ENCODE results near the gene MYO1E.
A peak's percentile ranks its signal among the peaks of the same experiment; 100 is the strongest.
"Not testable (repeated sequence)": the region's sequence is repeated elsewhere in the genome, so short reads cannot be mapped to it uniquely, and the experiment has no call there.

MYO1E gene

GRCh38 chr15:59290295-59291212 lies 82.1 kb downstream of the MYO1E start:
- DNase-seq, result peak; percentile 59

GRCh38 chr15:59289574-59289973 lies 83.1 kb downstream of the MYO1E start:
- no peak for DNase-seq

DNA sequence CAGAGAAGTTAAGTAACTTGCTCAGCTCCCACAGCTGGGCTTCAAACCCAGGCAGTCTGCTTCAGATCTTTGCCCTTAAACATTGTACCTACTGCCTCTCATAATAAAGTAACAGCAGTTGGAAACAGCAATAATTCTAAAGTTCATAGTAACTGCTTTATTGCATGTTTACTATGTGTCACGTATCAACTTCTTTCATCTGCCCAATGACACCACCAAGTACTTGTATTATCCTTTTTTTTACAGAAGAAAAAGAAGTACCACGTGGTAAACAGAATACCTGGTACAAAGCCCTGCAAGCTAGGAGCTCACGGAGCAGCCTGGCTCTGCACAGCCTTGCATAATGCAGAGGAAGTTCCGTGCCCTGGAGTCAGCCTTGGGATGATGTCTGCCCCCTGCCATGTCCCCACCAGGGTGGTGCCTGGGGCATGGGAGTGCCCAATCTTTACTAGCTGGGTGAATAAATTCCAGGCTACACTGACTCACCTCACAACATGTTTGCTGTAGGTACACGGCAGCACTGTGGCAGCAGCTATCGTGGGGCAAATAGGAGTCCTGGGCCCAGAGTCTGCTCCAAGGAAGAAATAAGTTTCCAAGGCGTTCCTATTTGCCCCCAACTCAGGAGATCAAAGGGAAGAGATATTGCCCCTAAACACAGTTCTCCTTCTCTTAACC lies 88.8 kb downstream of the MYO1E start:
- no peak for DNase-seq

GRCh38 chr15:59282515-59283337 lies 89.9 kb downstream of the MYO1E start:
- no peak for DNase-seq

DNA sequence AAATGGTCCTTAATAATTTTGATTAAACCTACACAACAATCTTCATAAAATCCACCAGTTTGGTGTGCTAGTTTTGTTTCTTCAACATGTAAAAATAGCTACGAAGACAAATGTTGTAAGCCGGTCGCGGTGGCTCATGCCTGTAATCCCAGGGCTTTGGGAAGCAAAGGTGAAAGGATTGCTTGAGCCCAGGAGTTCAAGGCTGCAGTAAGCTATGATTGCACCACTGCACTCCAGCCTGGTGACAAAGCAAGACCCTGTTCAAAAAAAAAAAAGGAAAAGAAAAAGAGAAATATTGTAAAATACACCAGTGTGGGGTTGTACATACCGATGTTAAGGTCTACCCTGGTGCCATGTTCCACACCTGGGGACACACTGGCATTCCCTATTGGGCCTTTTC lies 91.0 kb downstream of the MYO1E start:
- no peak for DNase-seq

DNA sequence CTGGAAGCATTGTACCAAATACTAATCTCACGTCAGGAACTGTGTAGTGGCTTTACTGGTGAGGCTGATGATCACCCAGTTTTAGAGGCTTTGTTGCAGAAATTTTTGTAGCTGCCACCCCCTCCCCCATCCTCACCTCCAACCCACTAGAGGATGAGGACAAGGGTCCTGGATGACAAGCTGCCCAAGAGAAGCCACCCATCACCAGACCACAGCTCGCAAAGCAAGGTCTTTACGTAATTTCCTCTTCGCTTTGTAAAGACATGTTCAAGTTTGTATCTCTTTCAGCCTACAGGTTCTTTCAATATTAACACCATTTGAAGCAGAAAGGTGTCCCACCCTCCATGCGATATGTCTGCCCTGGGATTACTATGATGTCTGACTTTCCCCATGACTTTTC lies 91.8 kb downstream of the MYO1E start:
- peak; percentile 27 for DNase-seq

DNA sequence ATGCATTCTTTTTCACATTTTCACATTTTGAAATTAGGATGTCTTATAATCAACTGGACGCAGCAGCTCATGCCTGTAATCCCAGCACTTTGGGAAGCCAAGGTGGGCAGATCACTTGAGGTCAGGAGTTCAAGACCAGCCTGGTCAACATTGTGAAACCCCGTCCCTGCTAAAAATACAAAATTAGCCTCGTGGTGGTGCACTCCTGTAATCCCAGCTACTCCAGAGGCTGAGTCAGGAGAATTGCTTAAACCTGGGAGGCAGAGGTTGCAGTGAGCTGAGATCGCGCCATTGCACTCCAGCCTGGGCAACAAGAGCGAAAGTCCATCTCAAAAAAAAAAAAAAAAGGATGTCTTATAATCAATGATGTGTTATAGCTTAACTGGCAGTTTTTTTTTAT lies 92.4 kb downstream of the MYO1E start:
- not testable (repeated sequence) for DNase-seq

- DNase-seq, result no peak
Measured at GRCh38 chr15:59279023-59279422, 93.6 kb downstream of the MYO1E start.

DNA sequence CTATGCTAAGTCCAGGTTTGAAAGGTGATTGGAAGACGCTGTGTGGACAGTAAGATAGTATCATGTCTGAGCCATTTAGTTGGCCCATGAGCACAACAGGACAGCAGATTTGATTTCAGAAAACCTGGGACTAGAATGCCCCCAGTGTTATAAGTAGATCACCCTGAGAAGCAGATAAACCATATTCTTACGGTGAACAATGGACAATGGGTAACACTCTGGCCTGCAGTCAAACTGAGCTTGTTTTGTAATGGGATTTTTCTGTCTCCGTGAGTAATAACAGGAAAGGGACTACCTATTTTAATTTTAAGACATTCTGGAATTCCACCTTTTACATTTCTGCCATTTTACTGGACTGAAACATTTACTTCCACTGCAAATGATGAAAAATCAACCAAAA lies 94.6 kb downstream of the MYO1E start:
- DNase-seq, result no peak

- no peak for DNase-seq
Measured at GRCh38 chr15:59276225-59277178, 96.2 kb downstream of the MYO1E start.

- peak; percentile 64 for DNase-seq
Measured at GRCh38 chr15:59274126-59274970, 98.3 kb downstream of the MYO1E start.

GRCh38 chr15:59273234-59273633 lies 99.4 kb downstream of the MYO1E start:
- no peak for DNase-seq

DNA sequence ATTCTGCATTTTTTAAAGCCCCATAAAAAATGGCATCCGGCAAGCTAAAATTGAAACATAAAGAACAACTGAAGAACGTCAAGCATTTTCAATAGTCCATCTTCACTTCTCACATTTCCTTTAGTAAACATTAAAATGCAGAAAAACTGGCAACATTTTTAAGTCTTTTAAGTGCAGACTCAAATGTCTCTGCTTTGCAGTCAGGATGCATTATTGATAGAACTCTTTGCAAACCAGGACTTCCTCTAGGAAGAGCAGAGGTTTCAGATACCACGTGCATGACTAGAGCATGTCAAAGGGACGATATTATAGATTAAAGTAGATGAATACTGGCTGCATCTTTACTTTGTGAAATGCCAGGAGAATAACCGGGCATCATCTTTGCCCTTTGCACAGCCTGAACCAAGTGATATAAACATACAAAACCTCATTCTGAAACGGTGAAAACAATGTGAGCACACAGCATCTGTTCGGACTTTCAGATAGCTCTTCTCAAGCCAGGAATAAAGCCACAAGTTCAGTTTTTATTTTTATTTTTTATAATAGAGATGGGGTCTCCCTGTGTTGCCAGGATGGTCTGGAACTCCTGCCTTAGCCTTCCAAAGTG lies 101.0 kb downstream of the MYO1E start:
- DNase-seq, result no peak

- no peak for DNase-seq
Measured at GRCh38 chr15:59268852-59269407, 103.7 kb downstream of the MYO1E start.

DNA sequence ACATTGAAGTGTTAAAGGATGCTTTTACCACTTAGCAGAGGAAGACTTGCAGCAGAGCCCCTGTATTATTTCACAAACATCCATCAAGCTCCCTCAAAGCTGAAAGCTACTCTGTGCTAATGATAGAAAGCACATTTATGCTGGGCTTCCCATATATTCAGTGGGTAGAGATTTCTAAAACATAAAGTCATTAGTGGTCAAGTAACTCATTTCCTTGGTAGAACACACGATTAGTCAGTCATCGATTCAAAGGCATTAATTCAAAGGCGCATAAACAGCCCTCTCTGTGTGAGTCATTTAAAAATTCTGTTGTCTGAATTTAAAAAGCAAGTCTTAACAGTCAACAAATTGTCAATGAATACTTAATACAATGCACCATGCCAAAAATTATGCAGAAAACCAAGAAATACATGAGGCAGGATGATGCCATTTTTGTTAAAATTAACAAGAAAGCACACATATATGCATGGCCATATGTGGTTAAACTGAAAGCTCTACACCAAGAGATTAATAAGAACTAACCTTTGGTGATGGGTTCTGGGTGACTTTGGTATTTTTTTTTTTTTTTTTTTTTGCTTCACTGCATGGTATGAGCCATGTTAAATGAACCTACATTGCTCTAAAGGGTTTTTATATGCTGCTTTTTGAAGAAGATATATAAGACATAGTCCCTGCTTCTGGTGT lies 104.4 kb downstream of the MYO1E start:
- no peak for DNase-seq

- no peak for DNase-seq
Measured at GRCh38 chr15:59266028-59266427, 106.6 kb downstream of the MYO1E start.

DNA sequence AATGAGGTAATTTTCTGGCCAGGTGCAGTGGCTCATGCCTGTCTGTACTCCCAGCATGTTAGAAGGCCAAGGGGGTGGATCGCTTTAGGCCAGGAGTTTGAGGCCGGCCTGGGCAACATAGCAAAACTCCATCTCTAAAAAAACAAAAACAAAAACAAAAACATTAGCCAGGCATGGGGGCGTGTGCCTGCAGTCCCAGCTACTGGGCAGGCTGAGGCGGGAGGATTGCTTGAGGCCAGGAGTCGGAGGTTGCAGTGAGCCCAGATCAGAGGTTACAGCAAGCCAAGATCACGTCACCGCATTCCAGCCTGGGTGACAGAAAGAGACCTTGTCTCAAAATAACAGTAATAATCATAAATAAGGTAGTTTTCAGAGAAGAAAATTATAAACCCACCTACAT lies 110.4 kb downstream of the MYO1E start:
- DNase-seq, result no peak

- DNase-seq, result no peak
Measured at GRCh38 chr15:59260090-59260489, 112.6 kb downstream of the MYO1E start.

GRCh38 chr15:59259137-59259943 lies 113.3 kb downstream of the MYO1E start:
- no peak for DNase-seq

Measured in hematopoietic multipotent progenitor cell treated with erythropoietin and hydrocortisone succinate and interleukin-3 and kit ligand, for 4 days (in vitro differentiated cells).